PC-9 (cell line): ENCODE results near the gene PARP8. TPM values are rescaled to one million over a fixed set of nuclear protein-coding genes. Genes with fewer than 3 reads are reported as not detected.
"Not testable (repeated sequence)": the region's sequence is repeated elsewhere in the genome, so short reads cannot be mapped to it uniquely, and the experiment has no call there.

Source experiments
- Bru-seq: library from RNA; stranded (reverse); fragments of 400-500 nt; gene quantifications from one replicate; lab custom pipeline; 2021; lab: Mats Ljungman, UMichigan
- BruChase-seq, 2 experiments: library from RNA; stranded (reverse); fragments of 400-500 nt; gene quantifications; one replicate each; lab custom pipeline; 2021; lab: Mats Ljungman, UMichigan
- BruUV-seq: library from RNA; stranded (reverse); fragments of 400-500 nt; replicated peaks from 2 replicates; lab custom pipeline; 2021; lab: Mats Ljungman, UMichigan
- CTCF ChIA-PET: fragments of 300-600 bp; sonication (Branson Sonifier 250); formaldehyde crosslinking; loops from one replicate; lab custom pipeline; 2022; ENCODE audit warnings: antibody characterized with exemption; lab: Charles Lee
- POLR2A ChIA-PET: fragments of 300-600 bp; sonication (Branson Sonifier 250); formaldehyde crosslinking; loops from one replicate; lab custom pipeline; 2022; ENCODE audit warnings: antibody characterized with exemption; ENCODE audit not compliant: unreplicated experiment; lab: Charles Lee
- DNase-seq, 2 experiments: peaks; one replicate each; pipeline versions ENCODE4 v3.0.0 to v3.0.0-alpha.2; 2015 to 2022; ENCODE audit warnings: mixed read lengths in 1 of 2
- H2AFZ ChIP-seq: fragments of 200-600 bp; sonication (generic); 2 replicates; pipeline ENCODE4 v1.8.1; 2017; ENCODE audit warnings: antibody characterized with exemption
- H3F3A ChIP-seq: fragments of 200-600 bp; sonication (generic); 2 replicates; pipeline ENCODE4 v1.8.1; 2017; ENCODE audit warnings: antibody characterized with exemption, mild to moderate bottlenecking, low read depth; ENCODE audit not compliant: insufficient read depth
- H3K27ac ChIP-seq: fragments of 200-600 bp; sonication (generic); 2 replicates; pipeline ENCODE4 v1.6.1; 2016; ENCODE audit warnings: mixed run types
- H3K27me3 ChIP-seq: fragments of 200-600 bp; sonication (generic); 2 replicates; pipeline ENCODE4 v1.6.1; 2016; ENCODE audit warnings: low read depth, mixed run types; ENCODE audit not compliant: insufficient read depth
- H3K36me3 ChIP-seq: fragments of 200-600 bp; sonication (generic); 2 replicates; pipeline ENCODE4 v1.6.1; 2016; ENCODE audit warnings: low read depth, mixed run types
- H3K4me1 ChIP-seq: fragments of 200-600 bp; sonication (generic); replicated peaks from 2 replicates; pipeline ENCODE4 v1.6.1; 2016; ENCODE audit warnings: mixed run types; ENCODE audit not compliant: insufficient read depth
- H3K4me2 ChIP-seq: fragments of 200-600 bp; sonication (generic); 2 replicates; pipeline ENCODE4 v1.6.1; 2017; ENCODE audit warnings: mixed run types
- H3K4me3 ChIP-seq: fragments of 200-600 bp; sonication (generic); 2 replicates; pipeline ENCODE4 v1.6.1; 2016; ENCODE audit warnings: mixed run types
- H3K79me2 ChIP-seq: fragments of 200-600 bp; sonication (generic); 2 replicates; pipeline ENCODE4 v1.6.1; 2017; ENCODE audit warnings: low read depth, mixed run types
- H3K9me2 ChIP-seq: fragments of 200-600 bp; sonication (generic); 2 replicates; pipeline ENCODE4 v1.8.1; 2017; ENCODE audit warnings: mild to moderate bottlenecking; ENCODE audit not compliant: insufficient read depth
- H3K9me3 ChIP-seq: fragments of 200-600 bp; sonication (generic); 2 replicates; pipeline ENCODE4 v1.8.1; 2016; ENCODE audit warnings: low read depth; ENCODE audit not compliant: insufficient read depth
- H4K20me1 ChIP-seq: fragments of 200-600 bp; sonication (generic); 2 replicates; pipeline ENCODE4 v1.8.1; 2017; ENCODE audit not compliant: insufficient read depth
- CTCF ChIP-seq: fragments of 200-600 bp; sonication (generic); conservative IDR thresholded peaks from 2 replicates; pipeline ENCODE4 v1.6.1; 2017; ENCODE audit warnings: mixed run types, antibody characterized with exemption, mild to moderate bottlenecking, moderate library complexity
- EZH2 ChIP-seq: fragments of 200-600 bp; sonication (generic); IDR thresholded peaks from 2 replicates; pipeline ENCODE4 v1.8.0; 2017; ENCODE audit warnings: antibody characterized with exemption, low read depth
- intact Hi-C: fragments of 100-400 bp; cut with micrococcal nuclease; formaldehyde crosslinking; loops from one replicate; pipeline ENCODE4 v1.10.0; 2022; ENCODE audit not compliant: unreplicated experiment
- long read RNA-seq: library from polyadenylated mRNA; stranded (forward); transcript quantifications from one replicate; pipeline ENCODE4 v2.0.0, GENCODE V29; 2022
- total RNA-seq: library from RNA; stranded (reverse); gene quantifications from 2 replicates; pipeline ENCODE4 v1.2.3, GENCODE V29; 2021

The PARP8 gene
- total RNA-seq (15.8 and 17.6 TPM in 2 replicates), Bru-seq, nascent RNA (percentile 73 among the genes with signal in this experiment), BruChase-seq, experiment 1, labeled RNA remaining after a 2-hour chase (percentile 70 among the genes with signal in this experiment), BruChase-seq, experiment 2, labeled RNA remaining after a 6-hour chase (percentile 54 among the genes with signal in this experiment)
- long read RNA-seq, partial matches to known transcripts = 2 of 8 reads
- long read RNA-seq, other reads (novel, unspliced or antisense) = 4 of 8 reads

- H3K27ac ChIP-seq = peak within 1 kb of the TSS; percentile 75; the same call in 1 of the 2 replicates
Observed at GRCh38 chr5:50666261-50667022, at the start of gene PARP8. Gene PARP8 (plus strand): TSS chr5:50666637. CDS start chr5:50667096, 459 bp downstream.

GRCh38 chr5:50623666-50624065 is 42.8 kb upstream of the PARP8 start:
- ChIA-PET CTCF (no interaction called here), POLR2A (no interaction called here)
- DNase-seq = peak in 1 of 2 experiments; percentile 42
- H3K4me3 ChIP-seq = no peak overlapping the region
- no TSS peak for BruUV-seq
- no peak overlapping the region for H3K4me2 ChIP-seq
- no peak for TF ChIP-seq EZH2
- TF ChIP-seq CTCF = no peak
- no peaks in the 10 kb centered on the region for H3K4me1 ChIP-seq
- no peaks in the 10 kb centered on the region for H3K9me2 ChIP-seq
- no peak overlapping the region for H3K27ac ChIP-seq
- H3F3A ChIP-seq = no peaks in the 10 kb centered on the region
- H4K20me1 ChIP-seq = no peaks in the 10 kb centered on the region
- H3K27me3 ChIP-seq = no peaks in the 10 kb centered on the region
- H3K9me3 ChIP-seq = no peaks in the 10 kb centered on the region
- no peaks in the 10 kb centered on the region for H3K36me3 ChIP-seq
- no peaks in the 10 kb centered on the region for H3K79me2 ChIP-seq
- intact Hi-C loops = no loop called here
- no peak overlapping the region for H2AFZ ChIP-seq

More at GRCh38 chr5:50666261-50667022, at the start of gene PARP8:
- Histone ChIP-seq H3K4me3 (peak within 1 kb of the TSS; percentile 90), H3K9me3 (no peaks in the 10 kb centered on the region), H3F3A (no peaks in the 10 kb centered on the region), H2AFZ (peak within 1 kb of the TSS; percentile 93), H3K79me2 (peaks cover 15% of the 10 kb centered on the region; the same call in 1 of the 2 replicates), H3K27me3 (no peaks in the 10 kb centered on the region), H4K20me1 (no peaks in the 10 kb centered on the region), H3K4me2 (peak within 1 kb of the TSS; percentile 89), H3K4me1 (peaks cover 5% of the 10 kb centered on the region), H3K9me2 (no peaks in the 10 kb centered on the region), H3K36me3 (no peaks in the 10 kb centered on the region)
- DNase-seq = peak in 1 of 2 experiments; percentile 45
- TF ChIP-seq EZH2 (no peak), CTCF (no peak)
- ChIA-PET CTCF (interaction anchor here (0.6 kb wide), 1 partner anchor 87 kb away, joined by 5 read pairs; no protein-coding TSS in a partner anchor), POLR2A (no interaction called here)
- intact Hi-C loops = loop anchor here (5.0 to 10.0 kb wide), 2 partner anchors 74 to 142 kb away; no protein-coding TSS in a partner anchor
- no TSS peak for BruUV-seq

GRCh38 chr5:50634866-50635265 is 31.6 kb upstream of the PARP8 start:
- H4K20me1 ChIP-seq, BruUV-seq, H3F3A ChIP-seq, H3K27me3 ChIP-seq, H3K4me2 ChIP-seq, intact Hi-C loops, H3K79me2 ChIP-seq, CTCF ChIA-PET, H3K9me3 ChIP-seq, POLR2A ChIA-PET, H3K4me3 ChIP-seq, H3K4me1 ChIP-seq, H3K27ac ChIP-seq, DNase-seq, H2AFZ ChIP-seq, H3K9me2 ChIP-seq, H3K36me3 ChIP-seq: not testable (repeated sequence)

- H3K36me3 ChIP-seq, intact Hi-C loops, H4K20me1 ChIP-seq, BruUV-seq, DNase-seq, H3F3A ChIP-seq, H3K27ac ChIP-seq, H3K4me1 ChIP-seq, H3K9me3 ChIP-seq, H2AFZ ChIP-seq, H3K9me2 ChIP-seq, POLR2A ChIA-PET, H3K4me2 ChIP-seq, H3K4me3 ChIP-seq, CTCF ChIA-PET, H3K27me3 ChIP-seq, H3K79me2 ChIP-seq: not testable (repeated sequence)
Observed at GRCh38 chr5:50637576-50637975, 28.9 kb upstream of the PARP8 start.
